ENCODE results near the gene VWF. TPM values are rescaled to one million over a fixed set of nuclear protein-coding genes. Genes with fewer than 3 reads are reported as not detected.

VWF gene
- total RNA-seq, 1 donor from 2014 or later = not detected

DNA sequence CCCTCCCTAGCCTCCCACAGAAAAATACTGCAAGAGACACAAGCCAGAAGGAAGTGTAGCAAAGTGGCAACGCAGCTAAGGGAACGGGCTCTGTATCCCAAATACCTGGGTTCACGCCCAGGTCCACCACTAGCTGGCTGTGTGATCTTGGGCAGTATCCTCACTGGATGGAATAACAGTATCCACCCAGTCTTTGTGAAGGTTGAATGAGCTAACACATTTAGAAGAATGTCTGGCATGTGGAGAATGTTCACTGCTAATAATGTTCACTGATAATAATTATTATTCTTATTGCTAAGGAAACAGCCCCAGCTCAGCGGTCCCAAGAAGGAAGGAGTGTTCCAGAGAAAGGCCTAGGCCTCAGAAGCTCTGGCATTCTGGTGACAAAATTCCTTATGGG is 70.9 kb downstream of the VWF start:
- no peaks in the 10 kb centered on the region for H3K9me3 Mint-ChIP-seq
- POLR2A ChIA-PET = no interaction called here

DNA sequence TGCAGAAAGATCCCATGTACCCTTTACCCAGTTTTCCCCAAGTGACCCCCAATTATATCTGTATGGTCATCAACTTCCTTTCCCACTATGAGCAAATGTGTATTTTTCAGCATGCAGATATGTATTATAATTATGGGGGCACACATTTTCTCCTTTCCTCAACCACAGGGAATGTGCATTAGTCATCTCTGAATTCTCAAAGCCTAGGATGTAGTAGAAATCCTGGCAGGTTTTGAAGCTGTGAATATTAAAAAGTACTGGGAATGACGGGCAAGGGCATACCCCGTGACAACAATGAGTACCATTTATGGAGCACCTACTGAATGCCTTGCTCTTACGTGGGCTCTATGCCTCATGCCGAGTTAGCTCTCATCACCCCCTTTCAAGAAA is 71.5 kb downstream of the VWF start:
- Mint-ChIP-seq H3K4me3 (no peak overlapping the region), H3K4me1 (no peaks in the 10 kb centered on the region), H3K9me3 (no peaks in the 10 kb centered on the region), H3K27ac (no peak overlapping the region), H3K27me3 (peaks cover 21% of the 10 kb centered on the region), H3K36me3 (ENCODE audit: low read depth) (no peaks in the 10 kb centered on the region)
- TF ChIP-seq, protein P1, sequence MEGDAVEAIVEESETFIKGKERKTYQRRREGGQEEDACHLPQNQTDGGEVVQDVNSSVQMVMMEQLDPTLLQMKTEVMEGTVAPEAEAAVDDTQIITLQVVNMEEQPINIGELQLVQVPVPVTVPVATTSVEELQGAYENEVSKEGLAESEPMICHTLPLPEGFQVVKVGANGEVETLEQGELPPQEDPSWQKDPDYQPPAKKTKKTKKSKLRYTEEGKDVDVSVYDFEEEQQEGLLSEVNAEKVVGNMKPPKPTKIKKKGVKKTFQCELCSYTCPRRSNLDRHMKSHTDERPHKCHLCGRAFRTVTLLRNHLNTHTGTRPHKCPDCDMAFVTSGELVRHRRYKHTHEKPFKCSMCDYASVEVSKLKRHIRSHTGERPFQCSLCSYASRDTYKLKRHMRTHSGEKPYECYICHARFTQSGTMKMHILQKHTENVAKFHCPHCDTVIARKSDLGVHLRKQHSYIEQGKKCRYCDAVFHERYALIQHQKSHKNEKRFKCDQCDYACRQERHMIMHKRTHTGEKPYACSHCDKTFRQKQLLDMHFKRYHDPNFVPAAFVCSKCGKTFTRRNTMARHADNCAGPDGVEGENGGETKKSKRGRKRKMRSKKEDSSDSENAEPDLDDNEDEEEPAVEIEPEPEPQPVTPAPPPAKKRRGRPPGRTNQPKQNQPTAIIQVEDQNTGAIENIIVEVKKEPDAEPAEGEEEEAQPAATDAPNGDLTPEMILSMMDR (IDR thresholded peaks at IDR 0.05) = no peak
- DNase-seq = no peak
- POLR2A ChIA-PET = no interaction called here
- intact Hi-C loops (cut with micrococcal nuclease) = no loop called here
- CTCF ChIA-PET = no interaction called here
- no peak for ATAC-seq (ENCODE audit: low read depth)

More for the DNA sequence above, 70.9 kb downstream of the VWF start:
- Mint-ChIP-seq H3K36me3 (ENCODE audit: low read depth) (no peaks in the 10 kb centered on the region), H3K4me3 (no peak overlapping the region), H3K27me3 (peaks cover 24% of the 10 kb centered on the region), H3K4me1 (no peaks in the 10 kb centered on the region), H3K27ac (no peak overlapping the region)
- ATAC-seq (ENCODE audit: low read depth) = no peak
- CTCF ChIA-PET = no interaction called here
- TF ChIP-seq, protein P1 (IDR thresholded peaks at IDR 0.05) = no peak
- intact Hi-C loops (cut with micrococcal nuclease) = no loop called here
- no peak for DNase-seq

DNA sequence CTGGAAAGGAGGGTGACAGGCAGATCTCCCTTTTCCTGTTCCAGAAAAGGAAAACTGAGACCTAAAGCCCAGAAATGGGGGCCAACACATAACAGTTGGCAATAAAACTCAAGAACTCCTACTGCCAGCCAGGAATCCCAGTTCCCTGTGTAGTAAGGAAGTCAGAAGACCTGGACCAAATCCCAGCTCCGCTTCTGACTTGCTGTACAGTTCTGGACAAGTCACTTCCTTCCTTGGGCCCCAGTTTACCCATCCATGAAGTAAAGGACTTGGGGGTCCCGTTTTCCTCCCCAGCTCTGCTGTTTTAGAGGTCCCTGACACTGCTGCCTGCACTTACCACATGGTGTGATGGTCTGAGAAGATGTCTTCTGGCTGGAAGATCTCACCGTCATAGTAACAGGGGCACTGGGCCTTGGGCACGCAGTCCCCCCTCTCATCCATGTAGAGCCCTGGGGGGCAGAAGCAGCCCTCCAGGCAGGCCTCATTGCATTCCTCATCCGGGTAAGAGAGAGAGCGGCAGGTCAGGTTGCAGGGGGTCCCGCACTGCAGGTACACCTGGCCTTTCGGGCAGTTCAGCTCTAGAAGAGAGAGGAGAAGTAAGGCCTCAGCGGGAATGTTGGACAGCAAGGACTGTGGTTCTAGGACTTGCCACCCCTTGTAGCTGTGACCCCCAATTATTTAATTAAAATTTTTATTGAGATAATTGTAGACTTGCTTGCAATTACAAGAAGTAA is 72.1 kb downstream of the VWF start:
- Mint-ChIP-seq H3K27ac (no peak overlapping the region), H3K27me3 (peaks cover 21% of the 10 kb centered on the region), H3K9me3 (no peaks in the 10 kb centered on the region), H3K4me3 (no peak overlapping the region), H3K36me3 (ENCODE audit: low read depth) (no peaks in the 10 kb centered on the region), H3K4me1 (no peaks in the 10 kb centered on the region)
- intact Hi-C loops (cut with micrococcal nuclease) = no loop called here
- CTCF ChIA-PET = no interaction called here
- POLR2A ChIA-PET = no interaction called here
- ATAC-seq (ENCODE audit: low read depth) = no peak
- no peak for DNase-seq
- TF ChIP-seq, protein P1 (IDR thresholded peaks at IDR 0.05) = no peak

DNA sequence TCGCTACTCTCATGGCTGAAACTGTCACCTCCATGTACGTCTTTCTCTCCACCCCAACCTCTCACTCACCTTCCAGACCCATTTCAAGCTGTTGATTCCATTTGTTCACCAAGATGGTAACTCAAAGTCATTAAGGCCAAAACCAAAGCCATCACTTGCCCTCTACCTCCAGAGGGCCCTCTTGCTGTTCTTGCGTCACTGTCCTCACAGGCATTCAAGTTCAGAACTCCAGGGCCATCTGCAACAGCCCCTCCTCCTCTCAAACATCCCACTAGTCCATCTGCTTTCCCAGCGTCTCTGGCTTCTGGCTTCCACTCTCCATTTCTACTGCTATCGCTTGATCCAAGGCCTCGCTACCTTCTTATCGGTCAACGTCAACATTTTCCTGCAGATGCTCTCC is 74.5 kb downstream of the VWF start:
- ATAC-seq (ENCODE audit: low read depth) (no peak), DNase-seq (no peak)
- Mint-ChIP-seq H3K27ac (no peak overlapping the region), H3K9me3 (no peaks in the 10 kb centered on the region), H3K36me3 (ENCODE audit: low read depth) (no peaks in the 10 kb centered on the region), H3K4me1 (no peaks in the 10 kb centered on the region), H3K4me3 (no peak overlapping the region), H3K27me3 (peaks cover 18% of the 10 kb centered on the region)
- CTCF ChIA-PET = no interaction called here
- TF ChIP-seq, protein P1 (IDR thresholded peaks at IDR 0.05) = no peak
- intact Hi-C loops (cut with micrococcal nuclease) = loop anchor here (10.0 kb wide), 1 partner anchor 965 kb away; no protein-coding TSS in a partner anchor
- POLR2A ChIA-PET = no interaction called here

DNA sequence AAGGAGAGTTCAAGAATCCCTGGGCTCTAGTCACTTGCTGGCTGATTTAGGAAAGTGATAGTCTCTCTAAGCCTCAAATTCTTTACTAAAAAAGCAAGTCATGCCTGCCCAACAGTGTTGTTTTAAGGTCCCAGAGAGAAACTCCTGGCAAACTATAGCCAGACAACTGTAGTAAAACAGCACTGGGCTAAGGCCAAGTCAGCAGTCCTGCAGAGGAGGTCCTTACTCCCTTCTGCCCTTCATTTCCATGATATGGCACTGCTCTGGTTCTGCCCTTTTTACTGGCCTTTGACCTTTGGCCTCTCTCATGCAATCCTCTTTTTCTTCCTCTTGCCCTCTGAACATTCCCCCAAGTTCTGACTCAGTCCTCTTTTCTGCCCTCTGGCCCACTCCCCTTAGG is 74.9 kb downstream of the VWF start:
- DNase-seq = no peak
- intact Hi-C loops (cut with micrococcal nuclease) = loop anchor here (10.0 kb wide), 1 partner anchor 965 kb away; no protein-coding TSS in a partner anchor
- CTCF ChIA-PET = no interaction called here
- Mint-ChIP-seq H3K27ac (no peak overlapping the region), H3K36me3 (ENCODE audit: low read depth) (no peaks in the 10 kb centered on the region), H3K9me3 (no peaks in the 10 kb centered on the region), H3K4me3 (no peak overlapping the region), H3K27me3 (peaks cover 20% of the 10 kb centered on the region), H3K4me1 (no peaks in the 10 kb centered on the region)
- TF ChIP-seq, protein P1 (IDR thresholded peaks at IDR 0.05) = no peak
- POLR2A ChIA-PET = no interaction called here
- ATAC-seq (ENCODE audit: low read depth) = no peak

Measured in activated B cell treated with CpG ODN at 0.5 μM for 24 hours (primary cell).